K562 (cell line): Measurements from ENCODE around the gene USH2A. TPM values are rescaled to one million over a fixed set of nuclear protein-coding genes. Genes with fewer than 3 reads are reported as not detected.

Source experiments
- ATAC-seq: fragments of 200-7000 bp; cut with Tn5 transposase; 3 replicates; pipeline ENCODE4 v1.9.1; 2020; ENCODE audit warnings: moderate library complexity
- BruUV-seq: library from RNA; stranded (reverse); fragments of 400-500 nt; replicated peaks from 2 replicates; lab custom pipeline; 2021; lab: Mats Ljungman, UMichigan
- CTCF ChIA-PET: fragments of 300-600 bp; formaldehyde crosslinking; extraction: SDS; loops from one replicate; lab custom pipeline; 2021; ENCODE audit warnings: low intra/inter-chr PET ratio; lab: Yijun Ruan, JAX
- POLR2A ChIA-PET: fragments of 300-600, 350-650 bp; sonication (Branson Sonifier 250); formaldehyde crosslinking; extraction: SDS; loops from one replicate; lab custom pipeline; 2021; ENCODE audit warnings: antibody characterized with exemption, inconsistent platforms; lab: Yijun Ruan, JAX
- DNase-seq, 4 experiments: peaks; one replicate each; pipeline versions ENCODE4 v3.0.0 to v3.0.0-alpha.2; 2011 to 2018; ENCODE audit warnings: low spot score in 3 of 4, mixed read lengths in 3 of 4; ENCODE audit errors: extremely low read depth in 1 of 4
- FAIRE-seq: peaks from 2 replicates; lab custom pipeline; 2011; peaks lifted over from hg19 to GRCh38; lab: Jason Lieb, UNC
- H2AFZ ChIP-seq: 2 replicates; pipeline ENCODE4 v1.6.0; 2011; ENCODE audit warnings: low read depth, low read length, control low read depth, inconsistent platforms
- H3K27ac ChIP-seq: fragments of 200-600 bp; 3 replicates; pipeline ENCODE4 v1.8.0; 2011; ENCODE audit warnings: low read depth, mild to moderate bottlenecking, control low read depth, inconsistent platforms, low read length, moderate library complexity, mixed read lengths; ENCODE audit errors: extremely low read depth
- H3K27me3 ChIP-seq, 2 experiments: fragments of 300-600 bp in 1 of 2; 2 replicates in 1 of 2; 3 replicates in 1 of 2; pipeline versions ENCODE4 v1.6.0 to v1.8.0; 2011; ENCODE audit warnings: inconsistent platforms in 2 of 2, low read length in 2 of 2, mild to moderate bottlenecking in 1 of 2, mixed read lengths in 1 of 2, moderate library complexity in 1 of 2; ENCODE audit not compliant: control insufficient read depth in 2 of 2, insufficient read depth in 2 of 2
- H3K36me3 ChIP-seq: fragments of 300-600 bp; 3 replicates; pipeline ENCODE4 v1.8.0; 2011; ENCODE audit warnings: mild to moderate bottlenecking, low read length, inconsistent platforms; ENCODE audit not compliant: control insufficient read depth, insufficient read depth
- H3K4me1 ChIP-seq, 2 experiments: fragments of 200-600 bp in 1 of 2; replicated peaks in 1 of 2; 2 replicates in 1 of 2; 3 replicates in 1 of 2; pipeline versions ENCODE4 v1.5.1 to v1.8.0; 2011; ENCODE audit warnings: inconsistent platforms in 2 of 2, low read length in 2 of 2, mild to moderate bottlenecking in 1 of 2, mixed read lengths in 1 of 2, moderate library complexity in 1 of 2; ENCODE audit not compliant: control insufficient read depth in 2 of 2, insufficient read depth in 2 of 2
- H3K4me2 ChIP-seq: 2 replicates; pipeline ENCODE4 v1.6.1; 2011; ENCODE audit warnings: low read length, control low read depth, inconsistent platforms, mixed read lengths; ENCODE audit not compliant: insufficient read depth
- H3K4me3 ChIP-seq: fragments of 200-600 bp; sonication (generic), shearing (Covaris generic); 2 replicates; pipeline ENCODE4 v1.5.1; 2016; ENCODE audit warnings: control low read depth, inconsistent platforms
- H3K79me2 ChIP-seq: fragments of 200-600 bp; 3 replicates; pipeline ENCODE4 v1.8.0; 2011; ENCODE audit warnings: low read length, inconsistent platforms; ENCODE audit not compliant: control insufficient read depth, insufficient read depth
- H3K9ac ChIP-seq, 2 experiments: 2 replicates each; pipeline versions ENCODE4 v1.6.0 to v1.6.1; 2011; ENCODE audit warnings: low read depth in 2 of 2, low read length in 2 of 2, control low read depth in 1 of 2, inconsistent platforms in 1 of 2, mild to moderate bottlenecking in 1 of 2, mixed read lengths in 1 of 2; ENCODE audit not compliant: insufficient read depth in 1 of 2
- H3K9me1 ChIP-seq: one replicate; pipeline ENCODE4 v1.6.0; 2011; ENCODE audit warnings: inconsistent platforms, mild to moderate bottlenecking, low read length, moderate library complexity; ENCODE audit not compliant: control insufficient read depth, insufficient read depth
- H3K9me3 ChIP-seq: replicated peaks from 2 replicates; pipeline ENCODE4 v1.5.1; 2011; ENCODE audit warnings: low read depth, low read length, inconsistent platforms; ENCODE audit not compliant: control insufficient read depth, insufficient read depth
- H4K20me1 ChIP-seq: replicated peaks from 2 replicates; pipeline ENCODE4 v1.6.1; 2011; ENCODE audit warnings: low read length, inconsistent platforms, mixed read lengths; ENCODE audit not compliant: control insufficient read depth, insufficient read depth
- CTBP1 ChIP-seq: fragments of 450-650 bp; IDR thresholded peaks from 2 replicates; pipeline ENCODE4 v1.6.1; 2016; ENCODE audit warnings: borderline replicate concordance
- ETS2 ChIP-seq: IDR thresholded peaks from 2 replicates; pipeline ENCODE4 v1.6.1; 2016; ENCODE audit warnings: borderline replicate concordance, missing genetic modification characterization, mild to moderate bottlenecking, moderate library complexity, missing compliant biosample characterization; ENCODE audit not compliant: poor library complexity, severe bottlenecking
- HNRNPLL ChIP-seq: fragments of 200-400 bp; formaldehyde crosslinking; IDR thresholded peaks from 2 replicates; pipeline ENCODE4 v1.6.1; 2017; ENCODE audit warnings: low read length, low read depth, mild to moderate bottlenecking; ENCODE audit not compliant: poor library complexity, severe bottlenecking
- IRF2 ChIP-seq: sonication (generic); formaldehyde crosslinking; IDR thresholded peaks from 2 replicates; pipeline ENCODE4 v1.8.1; 2022; ENCODE audit warnings: mild to moderate bottlenecking, missing genetic modification reagents
- PCBP2 ChIP-seq: fragments of 200-400 bp; formaldehyde crosslinking; IDR thresholded peaks from 2 replicates; pipeline ENCODE4 v1.6.1; 2018; ENCODE audit warnings: low read length, low read depth, mild to moderate bottlenecking, moderate library complexity; ENCODE audit not compliant: poor library complexity, severe bottlenecking
- POU5F1 ChIP-seq: fragments of 150-350 bp; IDR thresholded peaks from 2 replicates; pipeline ENCODE4 v1.6.1; 2014; ENCODE audit warnings: borderline replicate concordance, low read length, low read depth, mild to moderate bottlenecking; ENCODE audit not compliant: partially characterized antibody
- PTTG1 ChIP-seq: fragments of 450-650 bp; IDR thresholded peaks from 2 replicates; pipeline ENCODE4 v1.6.1; 2016; ENCODE audit warnings: low read depth, mild to moderate bottlenecking, missing genetic modification characterization, missing compliant biosample characterization
- RBM14 ChIP-seq: fragments of 200-400 bp; formaldehyde crosslinking; IDR thresholded peaks from 2 replicates; pipeline ENCODE4 v1.6.1; 2018; ENCODE audit warnings: low read depth, mild to moderate bottlenecking, low read length, moderate library complexity, borderline replicate concordance; ENCODE audit not compliant: insufficient read depth
- STAT5B ChIP-seq: fragments of 250-450 bp; sonication (Bioruptor Pico); IDR thresholded peaks from 2 replicates; pipeline ENCODE4 v1.8.0; 2021; ENCODE audit warnings: mild to moderate bottlenecking, inconsistent platforms
- ZFP30 ChIP-seq: fragments of 250-450 bp; sonication (Bioruptor Pico); IDR thresholded peaks from 2 replicates; pipeline ENCODE4 v1.8.0; 2022; ENCODE audit warnings: moderate library complexity, mild to moderate bottlenecking, inconsistent platforms, borderline replicate concordance
- WGBS: fragments of 100-300 bp; shearing (Covaris generic); methylation state at CpG from one replicate; pipeline ENCODE4 v1.1.6; 2016; ENCODE audit warnings: low coverage, mixed read lengths; ENCODE audit not compliant: insufficient coverage; ENCODE audit errors: missing lambda C conversion rate; 5-methylcytosine and 5-hydroxymethylcytosine counted together
- in situ Hi-C: fragments of 300-500 bp; cut with MboI; formaldehyde crosslinking; loops from 4 replicates; pipeline ENCODE4 v1.15.0; 2018; ENCODE audit warnings: inconsistent platforms, mixed read lengths
- intact Hi-C: fragments of 100-400 bp; cut with micrococcal nuclease; formaldehyde crosslinking; loops from 2 replicates; pipeline ENCODE4 v1.14.2; 2022
- polyA plus RNA-seq, 8 experiments: library from polyadenylated mRNA; depleted of rRNA in 4 of 8; stranded (reverse) in 5 of 8; unstranded in 3 of 8; fragments of >200 nt; fragmentation: Nextera tagmentation in 2 of 8; fragmentation: Illumina TruSeq in 1 of 8; extraction: Ambion mirVana in 2 of 8; extraction: Trizol in 1 of 8; gene quantifications; 2 replicates each; pipeline versions ENCODE4 v1.2.1 to v1.2.3, GENCODE V29; 2011 to 2014; ENCODE audit warnings: inconsistent platforms in 1 of 8, missing spikeins in 1 of 8
- total RNA-seq, 7 experiments: library from RNA; depleted of rRNA in 6 of 7; stranded (reverse); fragments of >200 nt in 6 of 7; fragmentation: Illumina TruSeq in 2 of 7; extraction: Trizol in 2 of 7; gene quantifications; 2 replicates each; pipeline versions ENCODE4 v1.2.1 to v1.2.3, GENCODE V29; 2011 to 2021; ENCODE audit warnings: low replicate concordance in 1 of 7

USH2A gene
- total and polyA plus RNA-seq, 9 of the 15 experiments (the other 6 are each of a cell fraction or from before 2014, with no cell fraction given): under 0.01 TPM; not detected in 7

DNA sequence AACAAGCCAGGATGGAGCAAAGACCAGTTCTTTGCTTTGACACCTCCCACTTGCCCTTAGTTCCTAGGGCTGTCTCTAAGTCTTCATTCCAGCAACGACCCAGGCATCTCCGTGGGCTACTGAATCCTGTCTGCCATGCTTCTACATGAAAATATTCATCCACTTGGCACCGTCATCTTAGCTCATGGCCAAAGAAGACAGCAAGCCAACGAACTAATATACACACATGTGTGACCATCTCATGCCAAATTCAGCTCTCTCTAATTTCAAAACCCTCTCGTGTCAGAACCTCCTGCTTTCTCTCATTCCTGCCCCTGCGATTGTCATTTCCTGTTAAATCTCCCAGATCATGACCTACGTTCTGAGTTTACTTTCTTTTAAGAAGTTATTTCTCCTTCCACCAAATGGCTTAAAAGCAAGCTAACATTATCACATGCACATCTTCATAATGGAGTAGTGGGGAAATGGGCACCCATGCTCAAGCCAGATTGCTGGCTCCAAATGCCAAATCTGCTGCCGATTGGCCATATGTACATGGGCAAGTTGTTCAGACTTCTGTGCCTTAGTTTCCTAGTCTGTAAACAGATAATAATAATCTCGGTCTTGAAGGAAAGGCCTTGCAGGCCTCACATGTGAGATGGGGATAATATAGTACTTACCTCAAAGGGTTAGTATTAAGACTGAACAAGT, 373.4 kb downstream of the USH2A start:
- TF ChIP-seq IRF2 (CRISPR knock-in tag): no peak
- TF ChIP-seq PCBP2: no peak
- TF ChIP-seq POU5F1: no peak
- no peak for TF ChIP-seq PTTG1
- TF ChIP-seq RBM14: no peak
- TF ChIP-seq ETS2: no peak
- TF ChIP-seq STAT5B (CRISPR knock-in tag): no peak
- TF ChIP-seq HNRNPLL: no peak
- no peak for TF ChIP-seq CTBP1
- TF ChIP-seq ZFP30 (CRISPR knock-in tag): no peak
- Histone ChIP-seq H3K79me2 (no peaks in the 10 kb centered on the region), H3K27me3 (no peaks in the 10 kb centered on the region), H3K27ac (no peak overlapping the region), H3K9me1 (no peaks in the 10 kb centered on the region), H4K20me1 (no peaks in the 10 kb centered on the region), H3K4me1 (no peaks in the 10 kb centered on the region), H3K36me3 (no peaks in the 10 kb centered on the region), H3K9ac (no peak overlapping the region), H3K4me3 (no peak overlapping the region), H3K4me2 (no peak overlapping the region), H3K9me3 (no peaks in the 10 kb centered on the region), H2AFZ (no peak overlapping the region)
- ChIA-PET CTCF (no interaction called here), POLR2A (no interaction called here)
- ATAC-seq (no peak), FAIRE-seq (no peak), DNase-seq (no peak)
- WGBS: 0% methylated on average over 9 of the region's 9 CpGs
- intact Hi-C loops (no loop called here), in situ Hi-C loops (no loop called here)
- BruUV-seq: no TSS peak
